HUES48 (cell line): ENCODE results near the gene PCBP1.
A peak's percentile ranks its signal among the peaks of the same experiment; 100 is the strongest.

Experiments used
- H3K27ac ChIP-seq: one replicate; pipeline ENCODE4 v1.7.0; 2013; ENCODE audit warnings: low read depth, low read length, inconsistent platforms
- H3K27me3 ChIP-seq: 2 replicates; pipeline ENCODE4 v1.6.1; 2013; ENCODE audit warnings: mild to moderate bottlenecking, low read length; ENCODE audit not compliant: control insufficient read depth, insufficient read depth
- H3K36me3 ChIP-seq: 2 replicates; pipeline ENCODE4 v1.6.1; 2013; ENCODE audit warnings: low read length; ENCODE audit not compliant: control insufficient read depth, insufficient read depth
- H3K4me1 ChIP-seq: 2 replicates; pipeline ENCODE4 v1.6.1; 2013; ENCODE audit warnings: mild to moderate bottlenecking, low read length; ENCODE audit not compliant: control insufficient read depth, insufficient read depth
- H3K4me3 ChIP-seq: 2 replicates; pipeline ENCODE4 v1.5.1; 2013; ENCODE audit warnings: mild to moderate bottlenecking, low read depth, low read length
- H3K9ac ChIP-seq: 2 replicates; pipeline ENCODE4 v1.6.1; 2013; ENCODE audit warnings: mild to moderate bottlenecking, low read depth, low read length, moderate library complexity
- H3K9me3 ChIP-seq: 2 replicates; pipeline ENCODE4 v1.6.1; 2013; ENCODE audit warnings: low read length; ENCODE audit not compliant: control insufficient read depth, insufficient read depth

The PCBP1 gene

DNA sequence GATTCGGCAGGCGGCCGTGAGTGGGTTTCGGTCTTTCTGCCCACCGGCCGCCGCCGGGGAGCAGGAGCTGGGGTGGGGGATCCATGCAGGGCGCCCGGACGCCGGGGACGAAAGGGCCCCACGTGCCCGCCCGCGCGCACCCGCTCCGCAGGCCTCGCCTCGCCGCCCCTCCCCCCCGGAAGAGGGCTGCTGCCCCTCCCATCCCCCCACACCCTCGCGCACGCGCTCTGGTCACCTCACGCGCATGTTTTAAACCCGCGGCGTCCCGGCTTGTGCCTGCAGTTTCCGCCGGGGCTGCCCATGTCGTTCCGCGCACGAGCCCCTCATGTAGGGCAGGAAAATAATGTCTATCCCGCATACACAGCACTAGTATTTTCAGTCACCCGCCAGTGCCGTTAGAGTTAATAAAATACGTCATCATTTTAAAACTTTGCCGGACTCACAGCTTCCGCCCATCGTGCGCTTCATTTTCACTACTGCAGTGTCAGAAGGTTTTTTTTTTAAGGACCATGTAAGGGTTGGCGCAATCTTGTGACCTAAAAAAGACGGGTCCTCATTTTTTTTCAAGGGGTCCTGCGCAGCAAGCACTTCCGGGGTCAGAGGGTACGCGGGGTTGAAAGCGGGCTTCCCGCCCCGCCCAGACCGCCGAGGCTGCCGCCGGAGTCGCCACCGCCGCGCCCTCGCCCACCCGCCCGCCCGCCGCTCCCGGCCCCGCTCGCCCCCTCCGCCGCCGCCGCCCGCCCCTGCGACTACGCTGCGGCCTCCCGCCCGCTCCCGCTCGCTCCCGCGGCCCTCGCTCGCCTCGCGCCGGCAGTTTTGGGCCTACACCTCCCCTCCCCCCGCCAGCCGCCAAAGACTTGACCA is at the start of gene PCBP1:
Gene PCBP1 (plus strand): TSS at position 640 of the 864 bp plus-strand sequence. CDS start 267 bp downstream, outside the sequence.
- peak within 1 kb of the TSS; percentile 100 for H3K9ac ChIP-seq
- H3K4me3 ChIP-seq: peak within 1 kb of the TSS; percentile 98
- peaks cover 34% of the 10 kb centered on the region for H3K4me1 ChIP-seq
- H3K27me3 ChIP-seq: no peaks in the 10 kb centered on the region
- H3K36me3 ChIP-seq: peaks cover 35% of the 10 kb centered on the region
- peak within 1 kb of the TSS; percentile 100 for H3K27ac ChIP-seq
- no peaks in the 10 kb centered on the region for H3K9me3 ChIP-seq

- Histone ChIP-seq H3K4me3 (no peak overlapping the region), H3K27ac (no peak overlapping the region), H3K9ac (no peak overlapping the region), H3K9me3 (no peaks in the 10 kb centered on the region), H3K27me3 (no peaks in the 10 kb centered on the region), H3K4me1 (no peaks in the 10 kb centered on the region), H3K36me3 (no peaks in the 10 kb centered on the region)
These were observed 47.9 kb upstream of the PCBP1 start for GRCh38 chr2:70039366-70039765.

DNA sequence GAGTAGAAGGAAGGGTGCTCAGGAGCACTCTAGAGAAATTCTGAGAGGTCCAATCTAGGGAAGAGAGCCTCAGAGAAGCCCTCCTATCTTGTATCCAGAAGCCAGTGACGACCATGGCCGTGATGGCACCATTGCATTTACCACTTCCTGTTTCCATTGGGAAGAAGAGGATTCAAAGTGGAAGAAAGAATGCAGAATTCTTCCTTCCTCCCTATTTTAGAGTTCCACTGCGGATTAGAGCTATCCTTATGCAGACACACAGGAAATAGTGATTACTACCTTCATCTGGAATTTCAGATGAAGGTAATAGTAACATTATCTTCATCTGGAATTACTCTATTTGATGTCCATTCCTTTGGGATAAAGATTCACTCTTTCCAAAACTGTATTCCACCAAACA is 45.6 kb upstream of the PCBP1 start:
- no peaks in the 10 kb centered on the region for H3K9me3 ChIP-seq
- no peaks in the 10 kb centered on the region for H3K4me1 ChIP-seq
- H3K4me3 ChIP-seq: no peak overlapping the region
- no peak overlapping the region for H3K27ac ChIP-seq
- no peaks in the 10 kb centered on the region for H3K27me3 ChIP-seq
- peaks cover 9% of the 10 kb centered on the region; the same call in 1 of the 2 replicates for H3K36me3 ChIP-seq
- H3K9ac ChIP-seq: no peak overlapping the region

DNA sequence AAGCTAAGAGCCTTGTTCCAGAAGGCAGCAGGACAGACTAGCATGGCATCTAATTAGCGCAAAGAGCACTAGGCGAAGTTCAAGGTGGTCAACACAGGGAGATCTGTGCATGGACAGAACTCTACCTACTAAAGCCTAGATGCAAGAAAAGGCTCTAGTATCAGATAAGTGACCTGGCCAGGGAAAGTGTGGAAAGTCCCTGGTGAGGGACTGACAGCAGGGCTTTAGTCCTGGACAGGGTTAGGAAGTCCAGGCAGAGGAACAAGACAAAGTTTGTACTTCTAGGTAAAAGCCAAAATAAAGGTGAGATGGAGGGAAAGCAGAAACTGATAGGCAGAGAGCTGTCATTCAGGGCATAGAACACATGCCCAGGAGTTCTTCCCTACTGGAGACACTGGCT is 45.0 kb upstream of the PCBP1 start:
- H3K9ac ChIP-seq: no peak overlapping the region
- H3K27me3 ChIP-seq: no peaks in the 10 kb centered on the region
- no peak overlapping the region for H3K4me3 ChIP-seq
- no peaks in the 10 kb centered on the region for H3K4me1 ChIP-seq
- peaks cover 12% of the 10 kb centered on the region; the same call in 1 of the 2 replicates for H3K36me3 ChIP-seq
- no peak overlapping the region for H3K27ac ChIP-seq
- H3K9me3 ChIP-seq: no peaks in the 10 kb centered on the region

DNA sequence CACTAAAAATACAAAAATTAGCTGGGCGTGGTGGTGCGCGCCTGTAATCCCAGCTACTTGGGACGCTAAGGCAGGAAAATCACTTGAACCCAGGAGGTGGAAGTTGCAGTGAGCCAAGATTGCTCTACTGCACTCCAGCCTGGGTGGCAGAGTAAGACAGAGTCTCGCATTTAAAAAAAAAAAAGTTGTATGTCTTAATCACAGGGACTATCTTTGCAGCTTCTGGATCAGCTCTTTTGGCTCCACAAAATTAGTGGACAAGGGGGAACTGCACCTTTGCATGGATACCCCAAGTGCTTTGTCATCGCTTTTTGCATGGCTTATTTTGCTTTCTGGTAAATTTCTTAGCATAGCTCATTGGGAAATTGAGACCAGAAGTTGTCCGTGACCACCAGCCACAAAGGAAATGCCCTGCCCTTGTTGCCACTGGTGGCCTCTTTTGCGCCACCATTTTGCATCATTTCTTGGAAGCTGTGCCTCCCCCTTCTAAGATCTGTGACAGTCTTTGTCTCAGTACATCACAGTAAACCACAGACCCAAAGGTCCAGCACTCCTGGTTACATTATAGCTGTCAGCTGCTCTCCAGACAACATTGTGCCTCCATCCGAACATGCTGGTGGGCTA is 43.9 kb upstream of the PCBP1 start:
- Histone ChIP-seq H3K9ac (no peak overlapping the region), H3K27ac (no peak overlapping the region), H3K27me3 (no peaks in the 10 kb centered on the region), H3K36me3 (peaks cover 12% of the 10 kb centered on the region; the same call in 1 of the 2 replicates), H3K4me1 (no peaks in the 10 kb centered on the region), H3K4me3 (no peak overlapping the region), H3K9me3 (no peaks in the 10 kb centered on the region)

DNA sequence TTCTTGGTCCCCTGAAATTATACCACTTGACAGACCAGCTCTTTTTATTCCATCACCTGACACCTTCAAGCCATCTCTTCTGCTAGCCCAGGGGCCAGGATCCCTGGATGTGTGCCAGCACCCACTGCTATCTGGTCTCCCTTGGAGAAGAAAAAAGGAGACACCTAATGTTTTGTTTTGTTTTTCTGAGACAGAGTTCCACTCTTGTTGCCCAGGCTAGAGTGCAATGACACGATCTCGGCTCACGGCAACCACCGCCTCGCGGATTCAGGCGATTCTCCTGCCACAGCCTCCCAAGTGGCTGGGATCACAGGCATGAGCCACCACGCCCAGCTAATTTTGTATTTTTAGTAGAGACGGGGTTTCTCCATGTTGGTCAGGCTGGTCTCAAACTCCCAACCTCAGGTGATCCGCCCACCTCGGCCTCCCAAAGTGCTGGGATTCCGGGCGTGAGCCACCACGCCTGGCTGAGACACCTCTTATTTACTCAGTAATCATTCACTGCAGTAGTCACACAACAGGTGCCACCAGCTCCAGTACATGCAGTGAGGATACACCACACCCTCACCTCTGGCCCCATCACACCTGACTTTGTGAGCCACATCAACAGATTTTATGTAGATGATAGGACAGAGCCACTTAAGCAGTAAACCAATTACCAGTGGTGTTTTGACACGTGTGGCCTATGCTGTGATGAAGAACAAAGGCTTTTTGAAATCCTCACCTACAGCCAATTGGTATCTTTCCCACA is 42.8 kb upstream of the PCBP1 start:
- Histone ChIP-seq H3K4me1 (no peaks in the 10 kb centered on the region), H3K9me3 (no peaks in the 10 kb centered on the region), H3K4me3 (no peak overlapping the region), H3K9ac (no peak overlapping the region), H3K27ac (no peak overlapping the region), H3K27me3 (no peaks in the 10 kb centered on the region), H3K36me3 (peaks cover 16% of the 10 kb centered on the region)

DNA sequence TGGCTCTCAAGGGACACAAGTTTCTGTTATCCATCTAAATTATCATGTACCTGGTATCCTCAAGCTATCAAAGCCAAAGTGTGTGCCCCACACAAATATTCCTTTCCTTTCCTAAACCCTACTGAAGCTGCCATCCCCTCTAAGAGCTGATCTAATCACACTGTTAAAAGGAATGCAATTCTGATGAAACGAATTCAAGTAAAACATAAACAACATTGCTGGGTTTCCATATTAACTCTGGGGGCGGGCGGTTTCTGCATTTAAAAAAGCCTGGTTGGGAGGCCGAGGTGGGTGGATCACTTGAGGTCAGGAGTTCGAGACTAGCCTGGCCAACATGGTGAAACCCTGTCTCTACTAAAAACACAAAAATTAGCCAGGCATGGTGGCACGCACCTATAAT is 41.9 kb upstream of the PCBP1 start:
- Histone ChIP-seq H3K9me3 (no peaks in the 10 kb centered on the region), H3K27me3 (no peaks in the 10 kb centered on the region), H3K4me3 (no peak overlapping the region), H3K9ac (no peak overlapping the region), H3K27ac (no peak overlapping the region), H3K36me3 (peaks cover 25% of the 10 kb centered on the region), H3K4me1 (no peaks in the 10 kb centered on the region)

DNA sequence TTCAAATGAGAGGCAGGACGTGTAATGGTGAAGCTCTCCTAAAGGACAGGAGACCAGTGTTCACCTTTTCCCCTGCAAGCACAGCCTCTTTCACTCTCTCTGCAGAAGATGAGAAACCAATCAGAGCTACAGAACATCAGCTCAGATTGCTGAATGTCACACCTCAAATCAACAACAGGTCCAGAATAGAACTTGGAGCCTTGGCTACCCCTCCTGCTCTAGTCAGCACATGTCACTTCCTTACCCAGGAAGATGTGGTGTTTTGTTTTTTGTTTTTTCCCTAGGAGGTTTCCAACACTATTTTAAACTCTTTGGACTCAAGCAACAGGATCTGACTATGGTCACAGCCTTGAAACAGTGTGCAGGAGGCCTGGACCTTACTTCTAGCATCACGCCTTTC is 41.3 kb upstream of the PCBP1 start:
- Histone ChIP-seq H3K36me3 (peaks cover 30% of the 10 kb centered on the region), H3K27me3 (no peaks in the 10 kb centered on the region), H3K4me3 (no peak overlapping the region), H3K4me1 (no peaks in the 10 kb centered on the region), H3K9ac (no peak overlapping the region), H3K27ac (no peak overlapping the region), H3K9me3 (no peaks in the 10 kb centered on the region)

GRCh38 chr2:70046534-70046933 is 40.7 kb upstream of the PCBP1 start:
- Histone ChIP-seq H3K27ac (no peak overlapping the region), H3K4me1 (no peaks in the 10 kb centered on the region), H3K27me3 (no peaks in the 10 kb centered on the region), H3K4me3 (no peak overlapping the region), H3K9me3 (no peaks in the 10 kb centered on the region), H3K36me3 (peaks cover 34% of the 10 kb centered on the region), H3K9ac (no peak overlapping the region)

GRCh38 chr2:70047451-70047850 is 39.8 kb upstream of the PCBP1 start:
- no peaks in the 10 kb centered on the region for H3K9me3 ChIP-seq
- peaks cover 34% of the 10 kb centered on the region for H3K36me3 ChIP-seq
- no peaks in the 10 kb centered on the region for H3K4me1 ChIP-seq
- no peaks in the 10 kb centered on the region for H3K27me3 ChIP-seq
- H3K9ac ChIP-seq: no peak overlapping the region
- H3K27ac ChIP-seq: no peak overlapping the region
- no peak overlapping the region for H3K4me3 ChIP-seq

DNA sequence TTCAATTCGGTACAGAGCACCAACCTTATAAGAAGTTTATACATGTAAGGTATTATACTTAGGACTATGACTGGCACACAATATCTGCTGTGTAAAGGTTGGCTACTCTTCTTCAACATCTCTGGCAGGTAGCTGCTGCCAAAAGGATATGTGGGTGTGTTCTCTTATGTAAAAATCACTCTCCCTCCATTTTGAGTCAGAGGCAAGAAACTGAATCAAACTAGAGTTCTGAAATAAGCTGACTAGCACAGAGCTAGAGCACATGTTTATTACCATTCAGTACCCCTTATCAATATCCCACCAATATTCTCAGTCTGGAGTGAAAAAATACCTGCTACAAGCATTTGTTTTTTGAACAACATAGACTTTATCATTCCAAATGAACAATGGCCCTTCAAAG is 38.0 kb upstream of the PCBP1 start:
- H3K4me3 ChIP-seq: no peak overlapping the region
- H3K27ac ChIP-seq: no peak overlapping the region
- no peaks in the 10 kb centered on the region for H3K4me1 ChIP-seq
- H3K36me3 ChIP-seq: peaks cover 45% of the 10 kb centered on the region
- H3K27me3 ChIP-seq: no peaks in the 10 kb centered on the region
- H3K9me3 ChIP-seq: no peaks in the 10 kb centered on the region
- H3K9ac ChIP-seq: no peak overlapping the region
